Measurements from ENCODE around the gene RSBN1. TPM values are rescaled to one million over a fixed set of nuclear protein-coding genes. Genes with fewer than 3 reads are reported as not detected.

The RSBN1 gene
- total RNA-seq, 1 donor from 2014 or later: 35.2 TPM

DNA sequence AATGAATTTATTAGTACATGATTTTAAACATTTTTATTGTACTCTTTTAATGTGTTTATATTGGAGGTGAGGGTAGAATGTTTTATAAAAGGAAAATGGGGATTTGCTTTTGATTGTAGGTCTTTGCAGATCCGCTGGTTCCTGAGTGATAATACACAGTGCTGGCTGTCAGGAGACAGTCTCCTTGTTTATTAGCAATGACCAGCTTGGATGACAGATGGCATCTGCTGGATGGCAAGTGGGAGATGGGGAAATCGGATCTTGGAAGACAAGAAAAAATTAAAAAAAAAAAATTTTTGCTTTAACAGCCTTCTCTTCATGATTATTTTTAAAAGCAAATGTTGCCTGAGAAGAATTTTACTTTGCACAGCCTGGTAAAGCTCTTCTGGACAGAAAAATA is 48.6 kb downstream of the RSBN1 start:
- Mint-ChIP-seq H3K9me3 (ENCODE audit: unreplicated experiment) (peaks cover 18% of the 10 kb centered on the region), H3K27ac (ENCODE audit: unreplicated experiment) (peak overlapping the region; percentile 100), H3K4me3 (ENCODE audit: unreplicated experiment) (peak overlapping the region; percentile 82), H3K4me1 (ENCODE audit: low read depth, unreplicated experiment) (peaks cover 70% of the 10 kb centered on the region), H3K27me3 (ENCODE audit: unreplicated experiment) (peaks cover 15% of the 10 kb centered on the region), H3K36me3 (ENCODE audit: unreplicated experiment) (no peaks in the 10 kb centered on the region)
- DNase-seq: peak; percentile 66
- TF ChIP-seq CTCF (IDR thresholded peaks at IDR 0.05; ENCODE audit: partially characterized antibody, unreplicated experiment): no peak

- Mint-ChIP-seq H3K9me3 (ENCODE audit: unreplicated experiment) (peaks cover 24% of the 10 kb centered on the region), H3K36me3 (ENCODE audit: unreplicated experiment) (no peaks in the 10 kb centered on the region), H3K27me3 (ENCODE audit: unreplicated experiment) (peaks cover 16% of the 10 kb centered on the region), H3K27ac (ENCODE audit: unreplicated experiment) (peak overlapping the region; percentile 87), H3K4me3 (ENCODE audit: unreplicated experiment) (peak overlapping the region; percentile 62), H3K4me1 (ENCODE audit: low read depth, unreplicated experiment) (peaks cover 58% of the 10 kb centered on the region)
- TF ChIP-seq CTCF (IDR thresholded peaks at IDR 0.05; ENCODE audit: partially characterized antibody, unreplicated experiment): no peak
- no peak for DNase-seq
Measured at GRCh38 chr1:113761937-113762336, 50.3 kb downstream of the RSBN1 start.

DNA sequence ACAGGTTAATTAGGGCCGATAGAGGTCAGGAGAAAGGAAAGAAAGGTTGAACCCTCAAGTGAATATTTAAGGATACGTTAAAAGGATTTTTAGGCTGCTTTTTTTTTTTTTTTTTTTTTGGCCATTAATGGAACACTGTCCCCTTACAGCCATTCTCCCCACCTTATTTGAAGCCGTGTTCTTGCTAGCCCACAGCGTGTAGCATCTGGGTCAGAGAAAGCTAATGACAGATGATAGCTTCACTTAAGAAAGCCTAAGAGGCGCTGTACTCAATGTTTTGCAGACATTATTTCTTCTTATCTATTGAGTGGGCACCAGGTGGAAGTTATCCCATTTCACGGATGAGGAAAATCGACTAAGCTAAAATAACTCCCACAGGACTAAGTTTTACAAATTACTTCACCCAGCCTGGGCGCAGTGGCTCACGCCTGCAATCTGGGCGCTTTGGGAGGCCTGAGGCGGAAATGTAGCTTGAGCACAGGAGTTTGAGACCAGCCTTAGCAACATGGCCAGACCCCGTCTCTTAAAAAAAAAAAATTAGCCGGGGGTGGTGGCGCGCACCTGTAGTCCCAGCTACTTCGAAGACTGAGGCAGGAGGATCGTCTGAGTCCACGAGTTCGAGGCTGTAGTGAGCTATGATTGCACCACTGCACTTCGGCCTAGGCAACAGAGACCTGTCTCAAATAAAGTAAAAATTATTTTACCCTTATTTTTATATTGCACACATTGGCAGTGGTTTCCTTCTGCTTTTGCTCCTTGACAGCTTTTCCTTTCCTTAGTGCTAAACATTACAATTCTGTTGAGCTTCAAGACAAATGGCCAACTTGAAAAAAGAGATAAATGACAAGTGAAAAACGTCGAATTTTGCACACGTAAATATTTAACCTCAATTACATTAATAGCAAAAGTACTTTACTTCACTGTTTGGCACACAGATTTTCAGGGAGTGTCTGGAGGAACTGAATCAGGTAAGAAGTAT is 51.9 kb downstream of the RSBN1 start:
- peak overlapping the region; percentile 98 for H3K27ac Mint-ChIP-seq (ENCODE audit: unreplicated experiment)
- H3K9me3 Mint-ChIP-seq (ENCODE audit: unreplicated experiment): peaks cover 24% of the 10 kb centered on the region
- H3K4me1 Mint-ChIP-seq (ENCODE audit: low read depth, unreplicated experiment): peaks cover 54% of the 10 kb centered on the region
- no peaks in the 10 kb centered on the region for H3K36me3 Mint-ChIP-seq (ENCODE audit: unreplicated experiment)
- peak overlapping the region; percentile 93 for H3K4me3 Mint-ChIP-seq (ENCODE audit: unreplicated experiment)
- DNase-seq: no peak
- no peak for TF ChIP-seq CTCF (IDR thresholded peaks at IDR 0.05; ENCODE audit: partially characterized antibody, unreplicated experiment)
- peaks cover 16% of the 10 kb centered on the region for H3K27me3 Mint-ChIP-seq (ENCODE audit: unreplicated experiment)

DNA sequence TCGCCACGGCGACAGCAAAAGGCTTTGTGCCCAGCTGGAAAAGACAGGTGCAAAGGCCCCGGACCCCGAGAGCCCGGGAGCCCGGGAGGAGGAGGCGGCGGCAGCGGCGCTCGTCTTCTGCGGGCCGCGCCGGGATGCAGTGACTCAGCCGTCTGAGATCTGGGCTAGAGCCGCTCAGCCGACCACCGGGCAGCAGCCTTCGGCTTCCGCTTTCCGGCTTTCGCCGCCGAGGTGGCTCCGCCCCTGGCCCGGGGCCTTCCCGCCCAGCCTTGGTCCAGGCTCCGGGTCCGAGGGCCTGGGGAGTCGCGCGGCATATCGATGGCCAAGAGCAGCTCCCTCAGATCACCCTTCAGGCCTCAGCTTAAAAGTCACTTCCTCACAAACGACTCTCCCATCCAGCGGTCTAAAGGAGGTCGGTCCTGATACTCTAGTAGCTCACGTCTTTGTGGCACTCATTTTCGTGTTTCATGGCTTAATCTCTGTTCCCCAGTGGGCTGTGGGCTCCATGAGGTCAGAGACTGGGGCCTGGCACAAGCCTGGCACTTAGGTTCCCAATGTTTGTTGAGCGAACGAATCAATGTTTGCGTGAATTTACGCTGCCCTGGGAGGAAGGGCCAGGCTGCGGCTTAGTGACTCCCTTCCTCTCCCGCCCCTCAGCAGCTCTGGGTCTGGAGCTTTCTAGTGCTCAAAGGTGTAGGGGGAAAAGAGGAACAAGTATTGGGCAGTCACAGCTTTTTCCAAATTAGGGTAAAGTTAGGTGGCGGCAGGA is 52.8 kb downstream of the RSBN1 start, which contains the start of gene PHTF1:
PHTF1 (minus strand) TSS at position 154 of the 769 bp plus-strand sequence. CDS start 783 bp downstream, outside the sequence.
- peak within 1 kb of the TSS; percentile 93 for H3K4me3 Mint-ChIP-seq (ENCODE audit: unreplicated experiment)
- H3K9me3 Mint-ChIP-seq (ENCODE audit: unreplicated experiment): peaks cover 24% of the 10 kb centered on the region
- peaks cover 16% of the 10 kb centered on the region for H3K27me3 Mint-ChIP-seq (ENCODE audit: unreplicated experiment)
- peak within 1 kb of the TSS; percentile 98 for H3K27ac Mint-ChIP-seq (ENCODE audit: unreplicated experiment)
- peak; percentile 87 for DNase-seq
- peaks cover 49% of the 10 kb centered on the region for H3K4me1 Mint-ChIP-seq (ENCODE audit: low read depth, unreplicated experiment)
- no peaks in the 10 kb centered on the region for H3K36me3 Mint-ChIP-seq (ENCODE audit: unreplicated experiment)
- TF ChIP-seq CTCF (IDR thresholded peaks at IDR 0.05; ENCODE audit: partially characterized antibody, unreplicated experiment): no peak
